Prostate gland (tissue), 2 donors: ENCODE measurements around the gene ISG20. TPM values are rescaled to one million over a fixed set of nuclear protein-coding genes. Genes with fewer than 3 reads are reported as not detected.

ENCODE experiments used
- DNase-seq: peaks from one replicate; pipeline ENCODE4 v3.0.0-alpha.2; 2019; ENCODE audit warnings: low spot score
- H3K27ac ChIP-seq, 2 donors: fragments of 200-600 bp; sonication (generic); 2 replicates each; pipeline ENCODE4 v1.5.1; 2017 to 2019
- H3K27me3 ChIP-seq: fragments of 200-600 bp; sonication (generic); replicated peaks from 2 replicates; pipeline ENCODE4 v1.5.1; 2019; ENCODE audit not compliant: insufficient read depth
- H3K36me3 ChIP-seq, 2 donors: fragments of 200-600 bp; sonication (generic); 1 replicate in 1 of 2; 2 replicates in 1 of 2; pipeline versions ENCODE4 v1.5.1 to v1.8.1; 2017 to 2019
- H3K4me1 ChIP-seq: fragments of 200-600 bp; sonication (generic); replicated peaks from 2 replicates; pipeline ENCODE4 v1.5.1; 2019
- H3K4me3 ChIP-seq, 2 donors: fragments of 200-600 bp; sonication (generic); 2 replicates each; pipeline ENCODE4 v1.5.1; 2017 to 2019
- H3K9me3 ChIP-seq: fragments of 200-600 bp; sonication (generic); 2 replicates; pipeline ENCODE4 v1.5.1; 2017
- CTCF ChIP-seq, 4 experiments: fragments of 200-600 bp in 2 of 4; fragments of 450-650 bp in 2 of 4; sonication (generic) in 2 of 4; IDR thresholded peaks; 1 replicate in 3 of 4; 2 replicates in 1 of 4; pipeline ENCODE4 v1.5.1; 2016 to 2019; ENCODE audit warnings: antibody characterized with exemption in 4 of 4, mild to moderate bottlenecking in 2 of 4, moderate library complexity in 2 of 4
- POLR2A ChIP-seq: fragments of 450-650 bp; IDR thresholded peaks from one replicate; pipeline ENCODE4 v1.6.1; 2016; ENCODE audit warnings: antibody characterized with exemption, mild to moderate bottlenecking
- POLR2AphosphoS5 ChIP-seq: sonication (generic); formaldehyde crosslinking; IDR thresholded peaks from one replicate; pipeline ENCODE4 v1.6.1; 2017; ENCODE audit warnings: antibody characterized with exemption
- WGBS: methylation state at CpG from one replicate; pipeline ENCODE4 v1.1.5; 2018; 5-methylcytosine and 5-hydroxymethylcytosine counted together
- intact Hi-C: fragments of 100-400 bp; cut with DNase I; formaldehyde crosslinking; loops from one replicate; pipeline ENCODE4 v1.14.2; 2022
- total RNA-seq, 2 donors: library from RNA; depleted of rRNA; stranded (reverse); fragments of >200 nt; gene quantifications; one replicate each; pipeline ENCODE4 v1.1.0, GENCODE V29; 2016

Gene ISG20
- total RNA-seq, 2 donors from 2014 or later: 6.9 to 16.3 TPM

- 91% methylated on average over 1 of the region's 1 CpG for WGBS
- DNase-seq: no peak
- Histone ChIP-seq H3K36me3 (no peaks in the 10 kb centered on the region), H3K27me3 (no peaks in the 10 kb centered on the region), H3K27ac (no peak overlapping the region), H3K4me3 (no peak overlapping the region), H3K9me3 (no peaks in the 10 kb centered on the region), H3K4me1 (peaks cover 4% of the 10 kb centered on the region)
- TF ChIP-seq POLR2AphosphoS5: no peak
- intact Hi-C loops: no loop called here
Measured at GRCh38 chr15:88646088-88646405, 7.2 kb downstream of the ISG20 start.

- TF ChIP-seq POLR2AphosphoS5 (no peak), CTCF (IDR thresholded peaks at IDR 0.05) (no peak), POLR2A (no peak)
- intact Hi-C loops: no loop called here
- H3K27ac ChIP-seq: no peak overlapping the region
- H3K4me3 ChIP-seq: no peak overlapping the region
- H3K4me1 ChIP-seq: peaks cover 4% of the 10 kb centered on the region
- H3K36me3 ChIP-seq: no peaks in the 10 kb centered on the region
- DNase-seq: no peak
- WGBS: 78% methylated on average over 5 of the region's 5 CpGs
- no peaks in the 10 kb centered on the region for H3K27me3 ChIP-seq
- H3K9me3 ChIP-seq: no peaks in the 10 kb centered on the region
Measured at GRCh38 chr15:88646951-88647350, 8.1 kb downstream of the ISG20 start.

- DNase-seq: peak; percentile 51
- H3K27ac ChIP-seq: no peak overlapping the region
- H3K9me3 ChIP-seq: no peaks in the 10 kb centered on the region
- intact Hi-C loops: no loop called here
- 59% methylated on average over 11 of the region's 11 CpGs for WGBS
- H3K4me1 ChIP-seq: peaks cover 4% of the 10 kb centered on the region
- no peaks in the 10 kb centered on the region for H3K27me3 ChIP-seq
- H3K4me3 ChIP-seq: no peak overlapping the region
- no peak for TF ChIP-seq CTCF (IDR thresholded peaks at IDR 0.05)
- peak; percentile 10 for TF ChIP-seq POLR2AphosphoS5
- H3K36me3 ChIP-seq: no peaks in the 10 kb centered on the region
Measured at GRCh38 chr15:88647351-88648105, 8.7 kb downstream of the ISG20 start.

- intact Hi-C loops: no loop called here
- Histone ChIP-seq H3K27ac (no peak overlapping the region), H3K9me3 (no peaks in the 10 kb centered on the region), H3K4me1 (peaks cover 4% of the 10 kb centered on the region), H3K27me3 (no peaks in the 10 kb centered on the region), H3K36me3 (no peaks in the 10 kb centered on the region), H3K4me3 (no peak overlapping the region)
- no peak for DNase-seq
- no peak for TF ChIP-seq CTCF (IDR thresholded peaks at IDR 0.05)
- no peak for TF ChIP-seq POLR2A
- no peak for TF ChIP-seq POLR2AphosphoS5
- 81% methylated on average over 12 of the region's 12 CpGs for WGBS
Measured at GRCh38 chr15:88648357-88649214, 9.8 kb downstream of the ISG20 start.

- intact Hi-C loops: no loop called here
- TF ChIP-seq CTCF (IDR thresholded peaks at IDR 0.05) (no peak), POLR2AphosphoS5 (no peak), POLR2A (no peak)
- 41% methylated on average over 12 of the region's 12 CpGs for WGBS
- H3K27ac ChIP-seq: no peak overlapping the region
- H3K27me3 ChIP-seq: no peaks in the 10 kb centered on the region
- no peak for DNase-seq
- no peak overlapping the region for H3K4me3 ChIP-seq
- peaks cover 4% of the 10 kb centered on the region for H3K4me1 ChIP-seq
- H3K36me3 ChIP-seq: no peaks in the 10 kb centered on the region
- H3K9me3 ChIP-seq: no peaks in the 10 kb centered on the region
Measured at GRCh38 chr15:88649286-88649733, 10.5 kb downstream of the ISG20 start.
